Uterus (tissue), 2 donors: ENCODE results near the gene SHISAL2A.

Experiments used
- POLR2A ChIP-seq, 2 donors: fragments of 450-650 bp; IDR thresholded peaks; one replicate each; pipeline ENCODE4 v1.6.1; 2016; ENCODE audit warnings: antibody characterized with exemption in 2 of 2, mild to moderate bottlenecking in 1 of 2, moderate library complexity in 1 of 2
- TF ChIP-seq, protein P1 (sequence below), 4 experiments: fragments of 200-600 bp in 2 of 4; fragments of 450-650 bp in 2 of 4; sonication (generic) in 2 of 4; IDR thresholded peaks; one replicate each; pipeline ENCODE4 v1.5.1; 2016 to 2019; ENCODE audit warnings: antibody characterized with exemption in 4 of 4, mild to moderate bottlenecking in 2 of 4, moderate library complexity in 1 of 4

DNA sequence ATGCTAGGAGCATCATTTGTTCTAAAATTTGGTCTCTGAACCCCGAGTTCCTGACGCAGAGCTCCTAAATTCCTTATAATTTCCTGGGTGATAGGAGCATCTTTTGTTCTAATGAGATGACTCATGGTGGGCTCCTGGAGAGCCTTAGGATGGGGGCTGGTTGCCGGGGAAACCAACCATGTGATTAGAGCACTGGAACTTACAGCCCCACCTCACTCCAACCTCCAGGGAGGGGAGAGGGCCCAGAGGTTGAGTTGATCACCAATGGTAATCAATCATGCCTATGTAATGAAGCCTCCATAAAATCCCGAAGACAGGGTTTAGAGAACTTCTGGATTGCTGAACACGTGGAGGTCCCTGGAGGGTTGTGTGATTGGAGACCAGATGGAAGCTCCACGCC is 7.7 kb downstream of the SHISAL2A start:
- TF ChIP-seq, protein P1, sequence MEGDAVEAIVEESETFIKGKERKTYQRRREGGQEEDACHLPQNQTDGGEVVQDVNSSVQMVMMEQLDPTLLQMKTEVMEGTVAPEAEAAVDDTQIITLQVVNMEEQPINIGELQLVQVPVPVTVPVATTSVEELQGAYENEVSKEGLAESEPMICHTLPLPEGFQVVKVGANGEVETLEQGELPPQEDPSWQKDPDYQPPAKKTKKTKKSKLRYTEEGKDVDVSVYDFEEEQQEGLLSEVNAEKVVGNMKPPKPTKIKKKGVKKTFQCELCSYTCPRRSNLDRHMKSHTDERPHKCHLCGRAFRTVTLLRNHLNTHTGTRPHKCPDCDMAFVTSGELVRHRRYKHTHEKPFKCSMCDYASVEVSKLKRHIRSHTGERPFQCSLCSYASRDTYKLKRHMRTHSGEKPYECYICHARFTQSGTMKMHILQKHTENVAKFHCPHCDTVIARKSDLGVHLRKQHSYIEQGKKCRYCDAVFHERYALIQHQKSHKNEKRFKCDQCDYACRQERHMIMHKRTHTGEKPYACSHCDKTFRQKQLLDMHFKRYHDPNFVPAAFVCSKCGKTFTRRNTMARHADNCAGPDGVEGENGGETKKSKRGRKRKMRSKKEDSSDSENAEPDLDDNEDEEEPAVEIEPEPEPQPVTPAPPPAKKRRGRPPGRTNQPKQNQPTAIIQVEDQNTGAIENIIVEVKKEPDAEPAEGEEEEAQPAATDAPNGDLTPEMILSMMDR (IDR thresholded peaks at IDR 0.05) = no peak
- TF ChIP-seq POLR2A (IDR thresholded peaks at IDR 0.05) = no peak
